Muscle layer of duodenum (tissue), 2 donors: ENCODE results near the gene PASD1.
A peak's percentile ranks its signal among the peaks of the same experiment; 100 is the strongest.
"Not testable (repeated sequence)": the region's sequence is repeated elsewhere in the genome, so short reads cannot be mapped to it uniquely, and the experiment has no call there.

Experiments
- H3K27ac ChIP-seq: one replicate; pipeline ENCODE4 v1.7.0; 2013; ENCODE audit warnings: mild to moderate bottlenecking, low read length
- H3K27me3 ChIP-seq: one replicate; pipeline ENCODE4 v1.7.0; 2013; ENCODE audit warnings: low read depth, mild to moderate bottlenecking, control low read depth, low read length
- H3K36me3 ChIP-seq, 2 donors: one replicate each; pipeline ENCODE4 v1.7.0; 2013; ENCODE audit warnings: low read length in 2 of 2, control low read depth in 1 of 2, mild to moderate bottlenecking in 1 of 2; ENCODE audit not compliant: insufficient read depth in 2 of 2, control insufficient read depth in 1 of 2
- H3K4me1 ChIP-seq, 2 donors: one replicate each; pipeline ENCODE4 v1.7.0; 2013; ENCODE audit warnings: low read length in 2 of 2, mild to moderate bottlenecking in 2 of 2, control low read depth in 1 of 2, moderate library complexity in 1 of 2; ENCODE audit not compliant: insufficient read depth in 2 of 2, control insufficient read depth in 1 of 2
- H3K4me3 ChIP-seq, 2 donors: one replicate each; pipeline ENCODE4 v1.7.0; 2013; ENCODE audit warnings: low read length in 2 of 2, low read depth in 1 of 2, mild to moderate bottlenecking in 1 of 2
- H3K9me3 ChIP-seq, 2 donors: one replicate each; pipeline ENCODE4 v1.7.0; 2013; ENCODE audit warnings: low read length in 2 of 2, control low read depth in 1 of 2, mild to moderate bottlenecking in 1 of 2; ENCODE audit not compliant: control insufficient read depth in 1 of 2
- donor health status: healthy.

Gene PASD1

GRCh38 chrX:151692825-151693224 is 129.3 kb downstream of the PASD1 start:
- Histone ChIP-seq H3K27ac (no peak overlapping the region), H3K4me1 (no peaks in the 10 kb centered on the region), H3K36me3 (no peaks in the 10 kb centered on the region), H3K9me3 (no peaks in the 10 kb centered on the region), H3K27me3 (no peaks in the 10 kb centered on the region), H3K4me3 (no peak overlapping the region)

- Histone ChIP-seq H3K9me3 (no peaks in the 10 kb centered on the region), H3K27ac (no peak overlapping the region), H3K36me3 (no peaks in the 10 kb centered on the region), H3K4me1 (no peaks in the 10 kb centered on the region), H3K4me3 (no peak overlapping the region), H3K27me3 (no peaks in the 10 kb centered on the region)
Measured at GRCh38 chrX:151694121-151694520, 130.6 kb downstream of the PASD1 start.

- Histone ChIP-seq H3K4me1 (no peaks in the 10 kb centered on the region), H3K27me3 (no peaks in the 10 kb centered on the region), H3K27ac (no peak within 1 kb of the TSS), H3K36me3 (no peaks in the 10 kb centered on the region), H3K9me3 (no peaks in the 10 kb centered on the region), H3K4me3 (peak within 1 kb of the TSS in 1 of 2 donors; percentile 9)
Measured at GRCh38 chrX:151694661-151695582, 131.4 kb downstream of the PASD1 start, which contains the start of gene PRRG3. Gene PRRG3, plus strand, starts transcription at chrX:151695458. Its CDS starts 3,357 bp downstream, at chrX:151698815.

GRCh38 chrX:151695583-151696340 is 132.3 kb downstream of the PASD1 start:
- H3K36me3 ChIP-seq: no peaks in the 10 kb centered on the region
- H3K27me3 ChIP-seq: no peaks in the 10 kb centered on the region
- H3K4me1 ChIP-seq: no peaks in the 10 kb centered on the region
- no peak overlapping the region for H3K27ac ChIP-seq
- peak overlapping the region in 1 of 2 donors; percentile 9 for H3K4me3 ChIP-seq
- no peaks in the 10 kb centered on the region for H3K9me3 ChIP-seq

- not testable (repeated sequence) for H3K9me3 ChIP-seq, H3K36me3 ChIP-seq, H3K4me1 ChIP-seq, H3K4me3 ChIP-seq, H3K27me3 ChIP-seq, H3K27ac ChIP-seq
Measured at GRCh38 chrX:151697082-151697481, 133.6 kb downstream of the PASD1 start.

GRCh38 chrX:151697522-151697921 is 134.0 kb downstream of the PASD1 start:
- no peaks in the 10 kb centered on the region for H3K4me1 ChIP-seq
- H3K4me3 ChIP-seq: no peak overlapping the region
- no peak overlapping the region for H3K27ac ChIP-seq
- no peaks in the 10 kb centered on the region for H3K27me3 ChIP-seq
- no peaks in the 10 kb centered on the region for H3K9me3 ChIP-seq
- H3K36me3 ChIP-seq: no peaks in the 10 kb centered on the region

- Histone ChIP-seq H3K36me3 (no peaks in the 10 kb centered on the region), H3K27ac (no peak overlapping the region), H3K27me3 (no peaks in the 10 kb centered on the region), H3K4me3 (no peak overlapping the region), H3K4me1 (no peaks in the 10 kb centered on the region), H3K9me3 (no peaks in the 10 kb centered on the region)
Measured at GRCh38 chrX:151698485-151698884, 135.0 kb downstream of the PASD1 start.

GRCh38 chrX:151699746-151700145 is 136.3 kb downstream of the PASD1 start:
- H3K27ac ChIP-seq: no peak overlapping the region
- H3K36me3 ChIP-seq: no peaks in the 10 kb centered on the region
- no peaks in the 10 kb centered on the region for H3K9me3 ChIP-seq
- no peaks in the 10 kb centered on the region for H3K4me1 ChIP-seq
- H3K4me3 ChIP-seq: no peak overlapping the region
- H3K27me3 ChIP-seq: no peaks in the 10 kb centered on the region

- Histone ChIP-seq H3K27ac (no peak overlapping the region), H3K4me3 (no peak overlapping the region), H3K4me1 (no peaks in the 10 kb centered on the region), H3K36me3 (no peaks in the 10 kb centered on the region), H3K27me3 (no peaks in the 10 kb centered on the region), H3K9me3 (no peaks in the 10 kb centered on the region)
Measured at GRCh38 chrX:151700581-151700980, 137.1 kb downstream of the PASD1 start.

GRCh38 chrX:151701071-151701470 is 137.6 kb downstream of the PASD1 start:
- Histone ChIP-seq H3K36me3 (no peaks in the 10 kb centered on the region), H3K27me3 (no peaks in the 10 kb centered on the region), H3K9me3 (no peaks in the 10 kb centered on the region), H3K4me3 (no peak overlapping the region), H3K4me1 (no peaks in the 10 kb centered on the region), H3K27ac (no peak overlapping the region)

- H3K9me3 ChIP-seq: no peaks in the 10 kb centered on the region
Measured at GRCh38 chrX:151701531-151701930, 138.1 kb downstream of the PASD1 start.

More at GRCh38 chrX:151701531-151701930, 138.1 kb downstream of the PASD1 start:
- no peaks in the 10 kb centered on the region for H3K4me1 ChIP-seq
- no peaks in the 10 kb centered on the region for H3K27me3 ChIP-seq
- H3K36me3 ChIP-seq: no peaks in the 10 kb centered on the region
- H3K27ac ChIP-seq: no peak overlapping the region
- H3K4me3 ChIP-seq: no peak overlapping the region
